ENCODE measurements around the gene IFIT2. TPM values are rescaled to one million over a fixed set of nuclear protein-coding genes. Genes with fewer than 3 reads are reported as not detected.

Gene IFIT2
- total RNA-seq, 1 donor from 2014 or later, result 3.6 TPM

DNA sequence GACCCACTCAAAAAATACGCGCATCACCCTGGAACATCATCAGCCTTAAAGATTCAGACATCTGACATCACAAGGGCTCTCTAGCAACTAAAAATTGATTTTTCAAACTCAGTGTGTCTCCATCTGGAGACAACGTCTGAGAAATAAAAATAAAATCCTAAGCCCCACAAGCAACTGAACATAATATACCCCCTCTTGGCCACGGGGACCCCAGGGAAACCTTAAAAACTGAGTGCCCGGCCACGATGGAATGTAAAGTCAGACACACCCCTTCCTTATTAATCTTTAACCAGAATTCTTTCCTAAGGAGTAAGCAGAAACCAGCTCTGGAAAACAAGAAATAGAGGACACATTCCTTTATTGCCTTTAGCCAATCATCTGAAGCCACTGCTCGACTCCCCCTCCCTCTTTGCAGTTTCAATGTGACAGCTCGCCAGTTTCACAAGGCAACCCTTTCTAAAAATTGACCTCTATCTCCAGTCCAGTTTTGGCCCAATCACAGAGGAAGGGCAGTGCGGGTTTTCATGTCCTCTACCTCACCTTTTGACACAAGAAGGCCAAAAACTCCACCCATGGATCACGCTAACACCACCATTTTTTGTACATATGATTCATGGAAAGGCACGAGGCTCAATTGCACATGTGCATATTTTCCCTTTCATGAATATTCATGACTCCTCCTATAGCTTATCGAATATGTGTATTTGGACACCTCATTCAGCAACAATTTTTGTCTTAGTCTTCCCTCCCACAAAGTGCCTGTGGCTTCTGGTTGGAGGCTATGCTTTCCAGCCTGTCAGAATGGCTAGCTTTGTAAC, 50.1 kb downstream of the IFIT2 start:
- Mint-ChIP-seq H3K27me3 (ENCODE audit: low read depth) (no peaks in the 10 kb centered on the region), H3K27ac (peak overlapping the region; percentile 100), H3K36me3 (peaks cover 7% of the 10 kb centered on the region), H3K4me3 (peak overlapping the region; percentile 28), H3K9me3 (peaks cover 6% of the 10 kb centered on the region), H3K4me1 (peaks cover 61% of the 10 kb centered on the region)
- peak in 1 of 2 experiments; percentile 45 for DNase-seq (ENCODE audit: low spot score in 2 of 2, unreplicated experiment in 2 of 2)
- TF ChIP-seq CTCF (IDR thresholded peaks at IDR 0.05; ENCODE audit: unreplicated experiment), result no peak

GRCh38 chr10:89352802-89353201, 51.0 kb downstream of the IFIT2 start:
- no peak for TF ChIP-seq CTCF (IDR thresholded peaks at IDR 0.05; ENCODE audit: unreplicated experiment)
- Mint-ChIP-seq H3K27ac (peak overlapping the region; percentile 100), H3K9me3 (peaks cover 6% of the 10 kb centered on the region), H3K4me1 (peaks cover 63% of the 10 kb centered on the region), H3K36me3 (peaks cover 7% of the 10 kb centered on the region), H3K4me3 (no peak overlapping the region), H3K27me3 (ENCODE audit: low read depth) (no peaks in the 10 kb centered on the region)
- DNase-seq (ENCODE audit: low spot score in 2 of 2, unreplicated experiment in 2 of 2), result no peak

- no peak for DNase-seq (ENCODE audit: low spot score in 2 of 2, unreplicated experiment in 2 of 2)
- H3K4me1 Mint-ChIP-seq, result peaks cover 41% of the 10 kb centered on the region
- peaks cover 6% of the 10 kb centered on the region for H3K9me3 Mint-ChIP-seq
- no peak overlapping the region for H3K27ac Mint-ChIP-seq
- no peak overlapping the region for H3K4me3 Mint-ChIP-seq
- peaks cover 7% of the 10 kb centered on the region for H3K36me3 Mint-ChIP-seq
- no peak for TF ChIP-seq CTCF (IDR thresholded peaks at IDR 0.05; ENCODE audit: unreplicated experiment)
- no peaks in the 10 kb centered on the region for H3K27me3 Mint-ChIP-seq (ENCODE audit: low read depth)
Measured at GRCh38 chr10:89355394-89355931, 53.6 kb downstream of the IFIT2 start.

DNA sequence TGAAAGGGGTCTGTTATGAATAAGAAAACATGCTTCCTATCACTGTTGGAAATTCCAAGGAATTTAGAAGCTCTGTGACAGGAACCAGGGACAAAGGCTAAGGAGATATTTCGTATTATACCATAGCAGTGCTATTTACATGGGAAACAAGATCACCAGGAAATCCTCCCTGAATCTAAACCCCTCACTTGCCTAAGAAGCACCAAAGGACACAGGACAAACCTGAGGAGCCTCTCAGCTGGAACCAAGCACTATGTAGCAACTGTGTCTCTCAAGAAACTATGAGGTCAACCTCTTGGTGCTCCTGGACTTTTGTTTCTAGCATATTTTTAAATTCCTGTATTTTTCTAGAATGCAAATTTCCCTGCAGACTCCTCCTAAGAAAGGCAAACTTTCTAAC, 55.2 kb downstream of the IFIT2 start:
- H3K4me1 Mint-ChIP-seq, result peaks cover 27% of the 10 kb centered on the region
- H3K27ac Mint-ChIP-seq, result peak overlapping the region; percentile 91
- DNase-seq (ENCODE audit: low spot score in 2 of 2, unreplicated experiment in 2 of 2), result no peak
- peaks cover 7% of the 10 kb centered on the region for H3K36me3 Mint-ChIP-seq
- H3K9me3 Mint-ChIP-seq, result peaks cover 6% of the 10 kb centered on the region
- no peaks in the 10 kb centered on the region for H3K27me3 Mint-ChIP-seq (ENCODE audit: low read depth)
- no peak overlapping the region for H3K4me3 Mint-ChIP-seq
- no peak for TF ChIP-seq CTCF (IDR thresholded peaks at IDR 0.05; ENCODE audit: unreplicated experiment)

DNA sequence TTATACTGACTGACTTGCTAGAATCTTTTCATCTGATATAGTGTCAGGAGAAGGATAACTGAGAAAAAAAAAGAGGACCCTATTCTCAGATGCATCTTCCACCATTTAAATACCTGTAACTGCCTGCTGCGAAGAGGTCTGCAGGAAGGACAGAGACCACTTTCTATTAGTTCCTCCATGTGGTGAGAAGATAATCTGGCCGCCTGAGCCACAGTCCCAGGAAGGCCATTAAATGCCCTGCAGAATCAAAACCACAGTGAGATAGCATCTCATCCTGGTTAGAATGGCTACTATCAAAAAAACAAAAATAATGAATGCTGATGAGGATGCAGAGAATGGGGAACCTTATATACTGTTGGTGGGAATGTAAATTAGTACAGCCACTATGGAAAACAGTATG, 56.1 kb downstream of the IFIT2 start:
- no peak for TF ChIP-seq CTCF (IDR thresholded peaks at IDR 0.05; ENCODE audit: unreplicated experiment)
- H3K27me3 Mint-ChIP-seq (ENCODE audit: low read depth), result no peaks in the 10 kb centered on the region
- peaks cover 6% of the 10 kb centered on the region for H3K9me3 Mint-ChIP-seq
- no peak overlapping the region for H3K27ac Mint-ChIP-seq
- DNase-seq (ENCODE audit: low spot score in 2 of 2, unreplicated experiment in 2 of 2), result no peak
- H3K36me3 Mint-ChIP-seq, result peaks cover 7% of the 10 kb centered on the region
- H3K4me3 Mint-ChIP-seq, result no peak overlapping the region
- H3K4me1 Mint-ChIP-seq, result peaks cover 27% of the 10 kb centered on the region

Other genes starting within 250 kb of the IFIT2 start
- not detected in 3 replicates for gene CH25H, start 94.7 kb upstream of the IFIT2 start, total RNA-seq
- 24.2 to 27.3 TPM (median 24.8 TPM) in 3 replicates for gene LIPA, start 50.3 kb upstream of the IFIT2 start, total RNA-seq
- 14.3 to 17.8 TPM (median 14.9 TPM) in 3 replicates for gene IFIT3, start 26.0 kb downstream of the IFIT2 start, total RNA-seq
- not detected in 3 replicates for gene IFIT1B, start 76.0 kb downstream of the IFIT2 start, total RNA-seq
- gene IFIT1, start 90.6 kb downstream of the IFIT2 start, total RNA-seq, result 34.5 to 44.1 TPM (median 35.4 TPM) in 3 replicates
- 19.1 to 20.5 TPM (median 20.1 TPM) in 3 replicates for gene IFIT5, start 112.5 kb downstream of the IFIT2 start, total RNA-seq
- 3.0 to 3.1 TPM (median 3.1 TPM) in 3 replicates for gene SLC16A12, start 233.5 kb downstream of the IFIT2 start, total RNA-seq

All from mesothelial cell of epicardium (in vitro differentiated cells).